DND-41 (cell line): ENCODE results near the gene PCNT.

Source experiments
- ATAC-seq: fragments of 200-7000 bp; cut with Tn5 transposase; 3 replicates; pipeline ENCODE4 v1.9.1; 2021; ENCODE audit warnings: low read depth; ENCODE audit not compliant: insufficient read depth
- DNase-seq: peaks from one replicate; pipeline ENCODE4 v3.0.0-alpha.2; 2020
- H2AFZ ChIP-seq: 2 replicates; pipeline ENCODE4 v1.6.0; 2012; ENCODE audit warnings: low read depth, low read length
- H3K27ac ChIP-seq: 2 replicates; pipeline ENCODE4 v1.5.1; 2012; ENCODE audit warnings: low read length, inconsistent platforms
- H3K27me3 ChIP-seq: fragments of 200-600 bp; sonication (generic); 2 replicates; pipeline ENCODE4 v1.6.0; 2012; ENCODE audit warnings: low read length, mild to moderate bottlenecking, inconsistent platforms; ENCODE audit not compliant: insufficient read depth, poor library complexity
- H3K36me3 ChIP-seq: 2 replicates; pipeline ENCODE4 v1.5.1; 2012; ENCODE audit warnings: low read length, inconsistent platforms; ENCODE audit not compliant: insufficient read depth
- H3K4me1 ChIP-seq: 2 replicates; pipeline ENCODE4 v1.5.1; 2012; ENCODE audit warnings: mild to moderate bottlenecking, low read length; ENCODE audit not compliant: insufficient read depth
- H3K4me2 ChIP-seq: 2 replicates; pipeline ENCODE4 v1.6.0; 2012; ENCODE audit warnings: mild to moderate bottlenecking, moderate library complexity, low read length, inconsistent platforms; ENCODE audit not compliant: insufficient read depth
- H3K4me3 ChIP-seq, 2 experiments: fragments of 200-600 bp in 1 of 2; shearing (Covaris generic) in 1 of 2; 2 replicates each; pipeline ENCODE4 v1.5.1; 2012 to 2016; ENCODE audit warnings: inconsistent platforms in 2 of 2, low read length in 2 of 2, mild to moderate bottlenecking in 2 of 2, low read depth in 1 of 2, moderate library complexity in 1 of 2
- H3K79me2 ChIP-seq: 2 replicates; pipeline ENCODE4 v1.6.0; 2012; ENCODE audit warnings: low read length, inconsistent platforms; ENCODE audit not compliant: insufficient read depth
- H3K9ac ChIP-seq: 2 replicates; pipeline ENCODE4 v1.6.0; 2012; ENCODE audit warnings: low read depth, mild to moderate bottlenecking, inconsistent platforms, low read length, moderate library complexity
- H3K9me3 ChIP-seq: 2 replicates; pipeline ENCODE4 v1.5.1; 2012; ENCODE audit warnings: low read length, moderate library complexity, mild to moderate bottlenecking, inconsistent platforms; ENCODE audit not compliant: insufficient read depth, severe bottlenecking
- H4K20me1 ChIP-seq: 2 replicates; pipeline ENCODE4 v1.6.0; 2012; ENCODE audit warnings: low read length; ENCODE audit not compliant: insufficient read depth
- CTCF ChIP-seq: IDR thresholded peaks from 2 replicates; pipeline ENCODE4 v1.5.1; 2012; ENCODE audit warnings: borderline replicate concordance, low read length, moderate library complexity, mild to moderate bottlenecking; ENCODE audit not compliant: poor library complexity, severe bottlenecking; ENCODE audit errors: extremely low read depth
- EZH2 ChIP-seq: IDR thresholded peaks from 3 replicates; pipeline ENCODE4 v1.6.1; 2012; ENCODE audit warnings: borderline replicate concordance, low read depth, mild to moderate bottlenecking, moderate library complexity, low read length, inconsistent platforms; ENCODE audit not compliant: severe bottlenecking

Gene PCNT

GRCh38 chr21:46491553-46491952 is 167.6 kb downstream of the PCNT start:
- no peak overlapping the region for H3K4me2 ChIP-seq
- TF ChIP-seq EZH2 (no peak), CTCF (no peak)
- no peak for ATAC-seq
- no peak overlapping the region for H3K4me3 ChIP-seq
- H4K20me1 ChIP-seq: peaks cover 4% of the 10 kb centered on the region; the same call in 1 of the 2 replicates
- no peak overlapping the region for H3K9ac ChIP-seq
- peaks cover 65% of the 10 kb centered on the region for H3K36me3 ChIP-seq
- no peak for DNase-seq
- H3K27ac ChIP-seq: no peak overlapping the region
- H3K79me2 ChIP-seq: no peaks in the 10 kb centered on the region
- H2AFZ ChIP-seq: no peak overlapping the region
- H3K9me3 ChIP-seq: no peaks in the 10 kb centered on the region
- no peaks in the 10 kb centered on the region for H3K4me1 ChIP-seq
- no peaks in the 10 kb centered on the region for H3K27me3 ChIP-seq

- TF ChIP-seq CTCF (no peak), EZH2 (no peak)
- H3K79me2 ChIP-seq: no peaks in the 10 kb centered on the region
- H3K9ac ChIP-seq: no peak overlapping the region
- no peak overlapping the region for H3K4me2 ChIP-seq
- H3K36me3 ChIP-seq: peaks cover 74% of the 10 kb centered on the region
- peaks cover 4% of the 10 kb centered on the region; the same call in 1 of the 2 replicates for H4K20me1 ChIP-seq
- ATAC-seq (no peak), DNase-seq (no peak)
- H3K9me3 ChIP-seq: no peaks in the 10 kb centered on the region
- H3K27me3 ChIP-seq: no peaks in the 10 kb centered on the region
- H3K27ac ChIP-seq: no peak overlapping the region
- no peaks in the 10 kb centered on the region for H3K4me1 ChIP-seq
- no peak overlapping the region for H2AFZ ChIP-seq
- H3K4me3 ChIP-seq: no peak overlapping the region
Measured at GRCh38 chr21:46492851-46493250, 168.9 kb downstream of the PCNT start.

GRCh38 chr21:46493828-46494227 is 169.9 kb downstream of the PCNT start:
- Histone ChIP-seq H3K27ac (no peak overlapping the region), H3K9ac (no peak overlapping the region), H3K79me2 (no peaks in the 10 kb centered on the region), H3K36me3 (peaks cover 83% of the 10 kb centered on the region), H2AFZ (no peak overlapping the region), H3K4me3 (no peak overlapping the region), H3K27me3 (no peaks in the 10 kb centered on the region), H3K4me2 (no peak overlapping the region), H3K4me1 (no peaks in the 10 kb centered on the region), H3K9me3 (no peaks in the 10 kb centered on the region), H4K20me1 (peaks cover 8% of the 10 kb centered on the region)
- TF ChIP-seq EZH2 (no peak), CTCF (no peak)
- DNase-seq (no peak), ATAC-seq (no peak)
